Skeletal muscle tissue (tissue), 4 donors: Measurements from ENCODE around the gene LIME1. TPM values are rescaled to one million over a fixed set of nuclear protein-coding genes. Genes with fewer than 3 reads are reported as not detected.

Experiments
- H3K27ac ChIP-seq: one replicate; pipeline ENCODE4 v1.7.0; 2013; ENCODE audit warnings: mild to moderate bottlenecking, low read depth, low read length, inconsistent platforms
- H3K27me3 ChIP-seq, 3 donors: one replicate each; pipeline ENCODE4 v1.7.0; 2013; ENCODE audit warnings: low read length in 3 of 3; ENCODE audit not compliant: control insufficient read depth in 3 of 3, insufficient read depth in 3 of 3
- H3K36me3 ChIP-seq, 3 donors: one replicate each; pipeline ENCODE4 v1.7.0; 2013; ENCODE audit warnings: low read length in 3 of 3; ENCODE audit not compliant: control insufficient read depth in 3 of 3, insufficient read depth in 3 of 3
- H3K4me1 ChIP-seq, 3 donors: one replicate each; pipeline ENCODE4 v1.7.0; 2013; ENCODE audit warnings: low read length in 3 of 3, mild to moderate bottlenecking in 3 of 3; ENCODE audit not compliant: control insufficient read depth in 3 of 3, insufficient read depth in 3 of 3
- H3K4me3 ChIP-seq, 3 donors: one replicate each; pipeline ENCODE4 v1.7.0; 2013; ENCODE audit warnings: low read length in 3 of 3
- H3K9ac ChIP-seq, 3 donors: one replicate each; pipeline ENCODE4 v1.7.0; 2013; ENCODE audit warnings: low read length in 3 of 3, mild to moderate bottlenecking in 3 of 3, moderate library complexity in 2 of 3, low read depth in 1 of 3
- H3K9me3 ChIP-seq, 3 donors: one replicate each; pipeline ENCODE4 v1.7.0; 2013; ENCODE audit warnings: low read length in 3 of 3; ENCODE audit not compliant: control insufficient read depth in 3 of 3
- total RNA-seq: library from RNA; depleted of rRNA; stranded (reverse); fragments of >200 nt; gene quantifications from one replicate; pipeline ENCODE4 v1.2.3, GENCODE V29; 2014
- donor health status: Osteomylitis.

Gene LIME1
- total RNA-seq, 1 donor from 2014 or later, result 0.52 TPM

GRCh38 chr20:63703471-63703975 is 32.9 kb upstream of the LIME1 start:
- Histone ChIP-seq H3K4me1 (peaks cover 24 to 34% (median 30%) of the 10 kb centered on the region in 3 donors), H3K36me3 (peaks cover 31 to 41% (median 37%) of the 10 kb centered on the region in 3 donors), H3K9me3 (no peaks in the 10 kb centered on the region), H3K4me3 (no peak overlapping the region), H3K27ac (no peak overlapping the region), H3K9ac (no peak overlapping the region), H3K27me3 (no peaks in the 10 kb centered on the region)

GRCh38 chr20:63703976-63704748 is 32.3 kb upstream of the LIME1 start:
- H3K4me1 ChIP-seq, result peaks cover 24 to 34% (median 30%) of the 10 kb centered on the region in 3 donors
- H3K36me3 ChIP-seq, result peaks cover 37 to 45% (median 37%) of the 10 kb centered on the region in 3 donors
- peak overlapping the region in 1 of 3 donors; percentile 23 for H3K9ac ChIP-seq
- no peaks in the 10 kb centered on the region for H3K27me3 ChIP-seq
- H3K9me3 ChIP-seq, result no peaks in the 10 kb centered on the region
- H3K4me3 ChIP-seq, result no peak overlapping the region
- H3K27ac ChIP-seq, result no peak overlapping the region

- H3K9ac ChIP-seq, result peak overlapping the region in 1 of 3 donors; percentile 23
- peaks cover 23 to 30% (median 25%) of the 10 kb centered on the region in 3 donors for H3K4me1 ChIP-seq
- H3K27me3 ChIP-seq, result no peaks in the 10 kb centered on the region
- H3K4me3 ChIP-seq, result no peak overlapping the region
- H3K27ac ChIP-seq, result no peak overlapping the region
- no peaks in the 10 kb centered on the region for H3K9me3 ChIP-seq
- H3K36me3 ChIP-seq, result peaks cover 37 to 46% (median 37%) of the 10 kb centered on the region in 3 donors
Measured at GRCh38 chr20:63704749-63705117, 31.7 kb upstream of the LIME1 start.

GRCh38 chr20:63705232-63706026 is 31.0 kb upstream of the LIME1 start:
- H3K4me3 ChIP-seq, result no peak overlapping the region
- peaks cover 34 to 46% (median 35%) of the 10 kb centered on the region in 3 donors for H3K36me3 ChIP-seq
- H3K4me1 ChIP-seq, result peaks cover 23 to 29% (median 25%) of the 10 kb centered on the region in 3 donors
- H3K9ac ChIP-seq, result peak overlapping the region in 1 of 3 donors; percentile 93
- no peaks in the 10 kb centered on the region for H3K27me3 ChIP-seq
- H3K9me3 ChIP-seq, result no peaks in the 10 kb centered on the region
- no peak overlapping the region for H3K27ac ChIP-seq

- Histone ChIP-seq H3K4me1 (peaks cover 23 to 29% (median 25%) of the 10 kb centered on the region in 3 donors), H3K36me3 (peaks cover 36 to 47% (median 41%) of the 10 kb centered on the region in 3 donors), H3K4me3 (peak overlapping the region; percentile 78 to 89 (median 87)), H3K27me3 (no peaks in the 10 kb centered on the region), H3K27ac (peak overlapping the region; percentile 89), H3K9ac (peak overlapping the region; percentile 90 to 94 (median 93)), H3K9me3 (no peaks in the 10 kb centered on the region)
Measured at GRCh38 chr20:63706027-63706695, 30.3 kb upstream of the LIME1 start.

- H3K27me3 ChIP-seq, result no peaks in the 10 kb centered on the region
- peak overlapping the region; percentile 90 to 94 (median 93) for H3K9ac ChIP-seq
- no peaks in the 10 kb centered on the region for H3K9me3 ChIP-seq
- peak overlapping the region; percentile 78 to 89 (median 87) for H3K4me3 ChIP-seq
- H3K36me3 ChIP-seq, result peaks cover 36 to 49% (median 47%) of the 10 kb centered on the region in 3 donors
- H3K27ac ChIP-seq, result peak overlapping the region; percentile 89
- peaks cover 23 to 29% (median 25%) of the 10 kb centered on the region in 3 donors for H3K4me1 ChIP-seq
Measured at GRCh38 chr20:63706852-63707557, 29.5 kb upstream of the LIME1 start.

GRCh38 chr20:63707558-63708300 is 28.7 kb upstream of the LIME1 start, which contains the start of the genes ARFRP1 and ZGPAT:
TSS of gene ARFRP1 (minus strand) at chr20:63707976. CDS start at chr20:63707091, 885 bp downstream.
TSS of gene ZGPAT (plus strand) at chr20:63708039. CDS start at chr20:63708581, 542 bp downstream.
- Histone ChIP-seq H3K4me1 (peaks cover 23 to 29% (median 25%) of the 10 kb centered on the region in 3 donors), H3K36me3 (peaks cover 36 to 50% (median 48%) of the 10 kb centered on the region in 3 donors), H3K27me3 (no peaks in the 10 kb centered on the region), H3K9me3 (no peaks in the 10 kb centered on the region), H3K27ac (peak within 1 kb of the TSS; percentile 89), H3K4me3 (peak within 1 kb of the TSS; percentile 78 to 89 (median 87)), H3K9ac (peak within 1 kb of the TSS; percentile 90 to 94 (median 93))

GRCh38 chr20:63708301-63709148 is 27.9 kb upstream of the LIME1 start:
- peak overlapping the region; percentile 80 to 85 (median 81) for H3K9ac ChIP-seq
- peaks cover 32 to 50% (median 43%) of the 10 kb centered on the region in 3 donors for H3K36me3 ChIP-seq
- H3K4me3 ChIP-seq, result peak overlapping the region; percentile 70 to 89 (median 87)
- peaks cover 23 to 29% (median 25%) of the 10 kb centered on the region in 3 donors for H3K4me1 ChIP-seq
- H3K9me3 ChIP-seq, result no peaks in the 10 kb centered on the region
- H3K27me3 ChIP-seq, result no peaks in the 10 kb centered on the region
- H3K27ac ChIP-seq, result peak overlapping the region; percentile 89
